Measurements from ENCODE around the gene BSN. TPM values are rescaled to one million over a fixed set of nuclear protein-coding genes. Genes with fewer than 3 reads are reported as not detected.
"Not testable (repeated sequence)": the region's sequence is repeated elsewhere in the genome, so short reads cannot be mapped to it uniquely, and the experiment has no call there.

BSN gene
- total RNA-seq, 1 donor from 2014 or later = 46.9 TPM

- Mint-ChIP-seq H3K36me3 (ENCODE audit: unreplicated experiment) (no peaks in the 10 kb centered on the region), H3K4me3 (ENCODE audit: unreplicated experiment) (no peak overlapping the region), H3K9me3 (ENCODE audit: unreplicated experiment) (peaks cover 3% of the 10 kb centered on the region), H3K27me3 (ENCODE audit: unreplicated experiment) (no peaks in the 10 kb centered on the region), H3K27ac (ENCODE audit: unreplicated experiment) (no peak overlapping the region), H3K4me1 (ENCODE audit: low read depth, unreplicated experiment) (peaks cover 11% of the 10 kb centered on the region)
- DNase-seq = no peak
- TF ChIP-seq CTCF (IDR thresholded peaks at IDR 0.05; ENCODE audit: partially characterized antibody, unreplicated experiment) = no peak
Measured at GRCh38 chr3:49568965-49569364, 14.7 kb downstream of the BSN start.

GRCh38 chr3:49570028-49570654, 15.9 kb downstream of the BSN start:
- TF ChIP-seq CTCF (IDR thresholded peaks at IDR 0.05; ENCODE audit: partially characterized antibody, unreplicated experiment) = no peak

GRCh38 chr3:49582177-49582576, 27.9 kb downstream of the BSN start:
- no peak for TF ChIP-seq CTCF (IDR thresholded peaks at IDR 0.05; ENCODE audit: partially characterized antibody, unreplicated experiment)
- Mint-ChIP-seq H3K36me3 (ENCODE audit: unreplicated experiment) (peaks cover 5% of the 10 kb centered on the region), H3K4me1 (ENCODE audit: low read depth, unreplicated experiment) (no peaks in the 10 kb centered on the region), H3K9me3 (ENCODE audit: unreplicated experiment) (no peaks in the 10 kb centered on the region), H3K27me3 (ENCODE audit: unreplicated experiment) (no peaks in the 10 kb centered on the region), H3K4me3 (ENCODE audit: unreplicated experiment) (no peak overlapping the region), H3K27ac (ENCODE audit: unreplicated experiment) (no peak overlapping the region)
- DNase-seq = no peak

More at GRCh38 chr3:49570028-49570654, 15.9 kb downstream of the BSN start:
- peaks cover 1% of the 10 kb centered on the region for H3K9me3 Mint-ChIP-seq (ENCODE audit: unreplicated experiment)
- no peak for DNase-seq
- H3K27ac Mint-ChIP-seq (ENCODE audit: unreplicated experiment) = no peak overlapping the region
- H3K36me3 Mint-ChIP-seq (ENCODE audit: unreplicated experiment) = no peaks in the 10 kb centered on the region
- H3K4me1 Mint-ChIP-seq (ENCODE audit: low read depth, unreplicated experiment) = peaks cover 11% of the 10 kb centered on the region
- no peak overlapping the region for H3K4me3 Mint-ChIP-seq (ENCODE audit: unreplicated experiment)
- no peaks in the 10 kb centered on the region for H3K27me3 Mint-ChIP-seq (ENCODE audit: unreplicated experiment)

GRCh38 chr3:49585261-49585755, 31.0 kb downstream of the BSN start:
- not testable (repeated sequence) for H3K27me3 Mint-ChIP-seq (ENCODE audit: unreplicated experiment); H3K4me3 Mint-ChIP-seq (ENCODE audit: unreplicated experiment); H3K36me3 Mint-ChIP-seq (ENCODE audit: unreplicated experiment); DNase-seq; H3K27ac Mint-ChIP-seq (ENCODE audit: unreplicated experiment); H3K9me3 Mint-ChIP-seq (ENCODE audit: unreplicated experiment); H3K4me1 Mint-ChIP-seq (ENCODE audit: low read depth, unreplicated experiment)

GRCh38 chr3:49591615-49592014, 37.3 kb downstream of the BSN start:
- TF ChIP-seq CTCF (IDR thresholded peaks at IDR 0.05; ENCODE audit: partially characterized antibody, unreplicated experiment) = no peak

More at GRCh38 chr3:49591615-49592014, 37.3 kb downstream of the BSN start:
- no peaks in the 10 kb centered on the region for H3K9me3 Mint-ChIP-seq (ENCODE audit: unreplicated experiment)
- H3K4me1 Mint-ChIP-seq (ENCODE audit: low read depth, unreplicated experiment) = no peaks in the 10 kb centered on the region
- H3K36me3 Mint-ChIP-seq (ENCODE audit: unreplicated experiment) = peaks cover 5% of the 10 kb centered on the region
- no peaks in the 10 kb centered on the region for H3K27me3 Mint-ChIP-seq (ENCODE audit: unreplicated experiment)
- H3K4me3 Mint-ChIP-seq (ENCODE audit: unreplicated experiment) = no peak overlapping the region
- no peak for DNase-seq
- H3K27ac Mint-ChIP-seq (ENCODE audit: unreplicated experiment) = no peak overlapping the region

All from glutamatergic neuron (in vitro differentiated cells).